ENCODE measurements around the gene ECI2.

GRCh38 chr6:4105980-4106536 lies 29.3 kb downstream of the ECI2 start:
- TF ChIP-seq CTCF (IDR thresholded peaks at IDR 0.05) (no peak), POLR2A (IDR thresholded peaks at IDR 0.05) (no peak)
